HG03108 (cell line): ENCODE measurements around the gene DOCK6.
"Not testable (repeated sequence)": the region's sequence is repeated elsewhere in the genome, so short reads cannot be mapped to it uniquely, and the experiment has no call there.

Experiments
- ATAC-seq: cut with Tn5 transposase; IDR thresholded peaks from one replicate; pipeline ENCODE4 v1.9.1; 2021; ENCODE audit warnings: moderate library complexity; ENCODE audit not compliant: unreplicated experiment

The DOCK6 gene

DNA sequence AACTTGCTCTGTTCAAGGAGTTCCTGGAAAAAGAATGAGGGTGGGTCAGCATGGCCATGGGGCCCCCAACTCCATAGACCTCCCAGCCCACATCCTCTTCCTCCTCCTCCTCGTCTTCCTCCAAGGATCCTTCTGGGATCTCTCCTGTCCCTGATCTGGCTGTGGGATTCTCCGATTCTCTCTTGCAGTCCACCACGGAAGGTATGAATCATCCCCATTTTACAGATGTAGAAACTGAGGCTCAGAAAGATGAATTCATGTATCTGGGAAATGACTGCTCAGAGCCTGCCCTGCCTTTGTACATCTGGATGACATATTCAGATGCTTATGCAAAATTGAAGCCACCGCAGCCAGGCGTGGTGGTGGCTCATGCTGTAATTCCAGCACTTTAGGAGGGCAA, 62.8 kb downstream of the DOCK6 start:
- no peak for ATAC-seq

DNA sequence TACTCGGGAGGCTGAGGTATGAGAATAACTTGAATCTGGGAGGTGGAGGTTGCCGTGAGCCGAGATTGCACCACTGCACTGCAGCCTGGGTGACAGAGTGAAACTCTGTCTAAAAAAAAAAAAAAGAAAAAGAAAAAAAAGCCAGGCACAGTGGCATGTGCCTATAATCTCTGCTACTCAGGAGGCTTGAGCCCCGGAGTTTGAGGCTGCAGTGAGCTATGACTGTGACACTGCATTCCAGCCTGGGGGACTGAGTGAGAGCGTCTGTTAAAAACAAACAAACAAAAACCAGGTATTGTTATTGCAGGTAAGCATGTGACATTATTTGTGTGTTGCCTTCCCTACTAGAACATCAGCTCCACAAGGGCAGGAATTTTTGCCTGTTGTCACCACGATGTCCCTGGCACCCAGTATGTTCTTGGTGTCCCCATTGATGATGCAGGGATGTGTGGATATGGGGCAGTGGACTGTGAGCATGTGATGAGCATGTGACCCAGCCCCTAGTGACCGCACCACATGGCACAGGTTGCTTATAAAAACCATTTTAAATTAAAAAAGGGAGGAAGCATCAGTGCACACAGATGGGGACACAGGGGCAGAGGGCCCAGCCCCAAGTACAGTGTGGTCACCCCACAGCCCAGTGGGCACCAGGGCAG, 63.4 kb downstream of the DOCK6 start:
- ATAC-seq, result no peak

DNA sequence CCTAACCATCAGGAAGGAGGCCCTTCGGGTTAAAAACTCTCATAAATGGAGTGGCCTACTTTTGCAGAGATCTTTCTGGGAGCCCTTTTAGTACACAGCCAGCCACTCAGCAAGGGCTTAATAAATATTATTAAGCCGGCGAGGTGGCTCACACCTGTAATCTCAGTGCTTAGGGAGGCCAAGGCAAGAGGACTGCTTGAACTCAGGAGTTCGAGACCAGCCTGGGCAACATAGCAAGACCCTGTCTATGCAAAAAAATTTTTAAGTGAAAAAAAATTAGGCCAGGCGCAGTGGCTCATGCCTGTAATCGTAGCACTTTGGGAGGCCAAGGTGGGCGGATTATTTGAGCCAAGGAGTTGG, 64.2 kb downstream of the DOCK6 start:
- ATAC-seq, result no peak

DNA sequence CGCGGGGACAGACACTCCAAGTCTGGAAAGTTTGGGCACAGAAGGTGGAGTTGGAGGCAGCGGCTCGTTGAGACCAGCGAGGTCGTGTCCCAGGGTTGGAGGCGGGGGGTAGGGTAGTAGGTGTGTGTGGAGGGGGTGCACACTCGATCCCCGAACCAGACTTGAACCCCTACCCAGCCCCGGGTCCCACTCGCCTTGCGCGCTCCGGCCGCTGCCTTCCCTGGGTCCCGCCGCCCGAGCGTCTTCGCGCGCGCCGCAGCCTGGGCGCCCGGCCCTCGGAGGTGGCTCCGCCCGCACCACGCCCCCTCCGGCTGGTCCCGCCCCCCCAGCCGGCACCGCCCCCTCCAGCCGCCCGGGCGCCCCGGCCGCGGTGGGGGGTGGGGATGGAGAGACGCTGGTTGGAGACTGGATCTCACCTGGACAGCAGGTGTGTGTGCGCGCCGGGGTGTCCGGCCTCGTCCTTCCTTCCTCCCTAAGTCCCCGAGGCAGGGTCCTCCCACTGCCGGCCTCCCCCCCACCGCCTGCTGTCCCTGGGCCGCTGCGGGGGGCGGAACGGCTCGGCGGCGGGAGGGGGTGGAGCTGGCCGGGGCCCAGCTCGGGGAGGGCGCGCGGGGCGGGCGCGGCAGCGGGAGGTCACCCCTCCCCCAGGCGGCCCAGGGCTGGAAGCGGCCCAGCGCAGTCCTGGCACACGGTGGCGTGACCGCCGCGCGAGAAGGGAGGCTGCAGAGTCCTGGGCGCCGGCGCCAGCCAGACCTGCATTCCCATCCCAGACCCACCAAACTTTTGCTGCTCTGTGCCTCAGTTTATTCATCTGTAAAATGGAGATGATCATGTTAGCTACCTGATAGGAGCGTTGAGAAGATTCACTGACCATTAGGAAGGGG, 64.8 kb downstream of the DOCK6 start, which contains the start of gene KANK2:
Gene KANK2, minus strand, starts transcription at position 255 of the 884 bp plus-strand sequence. CDS start 3,034 bp downstream, outside the sequence.
- ATAC-seq, result peak; percentile 65

DNA sequence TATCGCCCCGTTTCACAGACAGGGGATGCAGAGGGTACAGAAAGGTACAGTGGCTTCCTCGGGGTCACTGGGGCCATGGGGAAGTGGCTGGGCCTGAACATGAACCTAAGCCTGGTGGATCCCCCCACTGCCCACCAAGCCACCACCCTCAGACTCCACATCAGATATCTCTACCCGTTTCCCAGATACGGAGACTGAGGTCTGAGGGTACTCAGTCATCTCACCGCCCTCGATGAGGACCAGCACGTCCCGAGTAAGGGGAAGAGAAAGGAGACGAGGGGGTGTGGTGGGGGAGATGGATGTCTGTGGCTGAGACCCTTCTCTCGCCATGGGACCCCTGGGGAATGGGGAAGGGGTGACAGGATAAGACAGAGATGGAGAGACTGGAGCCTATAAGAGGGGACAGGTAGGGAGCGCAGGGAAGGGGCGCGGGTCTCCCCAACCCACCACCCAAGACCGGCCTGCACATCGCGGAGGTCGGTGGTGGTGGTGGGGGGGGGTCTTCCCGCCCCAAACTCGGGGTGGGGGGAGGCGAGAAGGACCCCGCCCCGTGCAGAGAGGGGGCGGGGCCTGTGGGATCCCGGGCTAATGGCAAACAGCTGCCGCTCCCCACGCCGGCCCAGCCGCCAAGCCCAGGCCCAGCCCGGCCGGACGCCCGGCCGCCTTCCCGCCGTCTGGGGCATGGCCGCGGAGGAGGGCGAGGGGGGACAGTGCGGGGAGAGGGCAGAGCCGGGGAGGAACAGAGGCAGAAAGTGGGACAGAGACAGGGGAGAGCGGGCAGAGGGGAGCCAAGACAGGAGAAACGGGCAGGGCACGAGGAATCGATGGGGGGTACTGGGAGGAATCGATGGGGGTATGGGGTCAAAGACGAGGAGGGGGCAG, 65.7 kb downstream of the DOCK6 start:
- ATAC-seq, result no peak

DNA sequence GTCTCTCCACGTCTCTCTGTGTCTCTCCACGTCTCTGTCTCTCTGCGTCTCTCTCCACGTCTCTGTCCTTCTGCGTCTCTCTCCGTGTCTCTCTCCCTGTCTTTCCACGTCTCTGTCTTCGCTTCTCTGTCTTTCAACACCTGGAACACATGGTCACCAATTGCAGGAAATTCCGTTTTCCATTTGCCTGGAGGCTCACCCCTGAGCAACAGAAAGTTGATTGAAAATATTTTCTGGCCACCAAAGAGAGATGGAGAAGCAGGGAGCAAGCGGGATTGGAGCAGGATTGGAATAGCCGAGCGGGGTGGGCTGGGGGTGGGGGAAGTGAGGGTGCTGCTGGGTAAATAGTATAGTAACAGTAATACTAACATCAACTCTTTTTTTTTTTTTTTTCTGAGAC, 66.6 kb downstream of the DOCK6 start:
- no peak for ATAC-seq

DNA sequence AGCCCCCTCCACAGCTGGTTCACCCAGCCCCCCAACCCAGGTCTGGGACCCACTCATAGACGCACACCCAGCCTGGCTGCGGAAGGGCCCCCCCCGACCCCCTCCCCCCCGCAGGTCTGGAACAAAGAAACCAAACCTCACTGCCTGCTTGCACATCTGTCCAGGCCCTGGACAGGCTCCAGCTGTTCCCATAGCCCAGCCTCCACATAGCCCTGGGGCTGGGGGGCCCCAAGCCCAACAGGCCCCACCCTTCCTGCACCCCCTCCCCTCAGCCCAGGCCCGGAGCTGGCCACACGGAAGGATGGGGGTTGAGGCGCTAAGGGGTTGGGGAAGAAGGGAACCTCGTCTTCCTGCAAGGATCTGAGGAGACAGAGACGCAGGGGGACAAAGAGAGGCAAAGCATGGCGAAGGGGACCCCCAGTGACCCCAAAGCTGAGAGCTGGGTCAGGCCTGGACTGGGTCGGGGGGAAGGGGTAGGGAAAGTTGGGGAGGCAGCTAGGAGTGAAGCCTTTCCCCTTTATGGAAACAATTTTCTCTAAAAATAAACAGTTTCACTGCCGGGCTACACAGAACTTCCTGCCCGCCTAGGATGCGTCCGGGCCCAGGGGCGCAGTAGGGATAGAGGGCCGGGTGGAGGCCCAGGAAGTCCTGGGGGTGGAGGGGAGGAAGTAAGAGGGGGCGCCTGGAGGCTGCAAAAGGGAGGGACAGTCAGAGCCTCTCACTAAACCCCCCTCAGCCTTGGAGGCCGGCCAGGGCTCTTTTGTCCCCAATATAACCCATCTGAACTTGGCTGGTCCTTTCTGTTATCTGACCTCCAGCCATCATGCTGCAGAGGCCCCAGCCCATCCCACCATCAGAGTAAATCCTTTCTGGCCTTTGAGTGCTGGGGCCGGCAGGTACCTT, 67.4 kb downstream of the DOCK6 start:
- ATAC-seq, result no peak

DNA sequence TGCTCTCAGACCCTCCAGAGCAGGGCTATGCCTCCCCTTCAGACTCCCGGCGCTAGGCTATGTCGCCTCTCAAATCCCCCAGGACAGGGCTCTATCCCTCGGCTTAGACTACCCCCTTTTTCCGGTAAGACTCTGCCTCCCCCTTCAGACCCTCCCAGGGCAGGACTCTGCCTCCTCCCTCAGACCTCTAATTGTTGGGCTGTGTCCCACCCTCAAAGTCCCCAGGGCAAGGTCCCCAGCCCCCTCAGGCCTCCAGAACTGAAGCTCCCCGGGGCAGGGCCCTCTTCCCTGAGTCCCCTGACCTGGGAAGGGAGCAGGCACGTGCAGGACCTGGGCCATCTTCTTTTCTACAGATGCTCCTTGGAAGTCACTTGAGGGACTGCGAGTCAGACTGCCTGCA, 68.2 kb downstream of the DOCK6 start:
- no peak for ATAC-seq

DNA sequence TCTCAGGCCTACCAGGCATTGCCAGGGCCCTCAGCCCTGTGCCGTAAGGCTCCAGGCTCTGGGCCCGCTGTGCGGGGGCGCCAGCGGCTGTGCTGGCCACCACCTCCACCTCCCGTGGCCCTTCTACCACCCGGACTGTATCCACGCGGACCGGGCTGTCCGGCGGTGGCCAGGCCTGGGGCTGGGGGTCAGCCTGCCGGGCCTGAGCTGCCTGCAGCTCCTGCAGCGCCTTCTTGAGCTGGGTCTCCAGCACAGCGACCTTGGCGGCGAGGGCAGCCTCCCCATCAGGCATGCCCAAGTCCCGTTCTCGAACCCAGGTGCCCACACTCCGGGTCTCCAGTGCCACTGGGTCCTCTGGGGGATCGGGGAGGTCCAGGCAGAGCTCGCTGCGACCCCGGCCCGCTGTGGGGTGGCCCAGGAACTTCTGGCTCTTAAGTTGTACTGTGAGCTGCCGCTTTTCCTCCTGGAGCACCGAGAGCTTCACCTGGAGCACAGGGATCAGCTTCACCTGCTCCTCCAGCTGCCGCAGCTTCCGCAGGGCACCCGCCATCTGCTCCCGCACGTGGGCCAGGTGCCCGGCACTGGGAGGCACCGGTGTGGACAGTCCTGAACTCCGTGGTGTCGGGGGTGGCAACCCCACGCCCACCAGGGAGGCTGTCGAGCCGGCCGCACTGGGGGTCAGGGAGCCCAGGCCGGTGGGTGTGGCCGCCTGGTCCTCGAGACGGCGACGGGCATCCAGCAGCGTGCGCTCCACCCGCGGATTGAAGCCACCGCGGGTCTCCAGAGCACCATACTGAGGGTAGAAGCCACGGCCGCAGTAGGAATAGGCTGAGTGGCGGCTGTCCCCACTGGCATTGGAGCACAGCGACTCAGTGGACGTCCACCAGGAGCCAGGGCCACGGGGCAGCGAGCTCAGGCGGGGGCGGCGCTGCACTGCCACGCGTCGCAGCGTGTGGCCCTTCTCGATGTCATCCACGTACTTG, 69.1 kb downstream of the DOCK6 start:
- ATAC-seq, result no peak

DNA sequence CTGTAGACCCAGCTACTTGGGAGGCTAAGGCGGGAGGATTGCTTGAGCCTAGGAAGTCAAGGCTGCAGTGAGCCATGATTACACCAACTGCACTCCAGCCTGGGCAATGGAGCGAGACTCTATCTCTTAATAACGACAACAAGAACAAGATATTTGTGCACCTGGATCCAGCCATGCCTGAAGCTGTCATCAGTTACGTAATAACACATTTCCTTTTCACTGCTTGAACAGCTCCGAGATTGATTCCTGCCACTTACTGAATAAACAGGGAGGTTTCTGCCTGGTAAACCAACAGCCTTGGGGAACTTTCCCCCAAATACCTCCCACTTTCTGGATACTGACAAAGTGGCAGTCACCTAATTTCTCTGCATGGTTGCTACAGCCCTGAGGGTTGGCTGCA, 70.4 kb downstream of the DOCK6 start:
- no peak for ATAC-seq

DNA sequence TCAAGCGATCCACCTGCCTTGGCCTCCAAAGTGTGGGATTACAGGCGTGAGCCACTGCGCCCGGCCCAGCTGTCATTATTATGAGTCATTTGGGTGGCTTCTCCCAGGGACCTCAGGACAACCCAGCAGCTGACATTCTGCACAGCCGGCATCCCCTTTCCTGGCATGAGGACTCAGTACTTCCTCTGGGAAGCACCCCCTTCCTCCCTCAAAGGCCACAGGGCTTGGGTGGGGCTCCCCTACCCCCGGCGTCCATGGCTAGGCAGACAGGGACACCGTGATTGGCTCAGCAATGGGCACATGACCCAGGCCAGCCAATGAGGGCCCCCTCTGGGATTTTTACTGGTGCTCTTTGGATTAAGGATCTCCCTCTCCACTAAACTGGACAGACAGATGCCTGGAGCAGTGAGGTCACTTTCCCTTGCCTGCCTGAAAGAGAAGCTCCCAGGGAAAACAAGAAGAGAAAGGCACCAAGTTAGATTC, 71.0 kb downstream of the DOCK6 start:
- ATAC-seq, result no peak

DNA sequence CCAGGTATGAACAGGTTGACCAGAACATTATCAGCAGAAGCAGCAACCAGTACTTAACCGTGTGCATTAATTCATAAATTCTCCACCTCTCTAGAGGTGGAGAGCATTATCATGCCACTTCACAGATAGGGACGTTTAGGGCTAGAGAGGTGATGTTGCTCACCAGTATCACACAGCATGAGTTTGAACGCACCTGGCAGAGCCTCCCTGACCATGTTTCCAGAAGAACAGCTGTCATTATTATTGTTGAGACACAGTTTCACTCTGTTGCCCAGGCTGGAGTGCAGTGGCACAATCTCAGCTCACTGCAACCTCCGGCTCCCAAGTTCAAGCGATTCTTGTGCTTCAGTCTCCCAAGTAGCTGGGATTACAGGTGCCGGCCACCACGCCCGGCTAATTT, 71.8 kb downstream of the DOCK6 start:
- no peak for ATAC-seq

DNA sequence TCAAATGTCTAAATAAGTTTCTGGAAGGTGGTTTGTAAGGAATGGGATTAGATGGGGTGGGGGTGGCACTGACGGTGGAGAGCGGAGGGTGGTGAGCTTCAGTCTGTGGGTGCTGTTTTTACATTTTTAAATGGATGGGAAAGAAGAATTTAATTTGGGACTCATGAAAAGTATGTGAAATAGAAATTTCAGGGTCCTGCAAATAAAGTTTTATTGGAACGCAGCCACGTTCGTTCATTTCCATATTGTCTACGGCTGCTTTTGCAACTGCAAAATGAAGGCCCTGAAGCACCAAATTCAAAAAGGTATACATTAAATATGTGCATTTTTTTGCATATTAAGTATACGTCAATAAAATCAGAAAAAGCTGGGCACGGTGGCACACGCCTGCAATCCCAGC, 74.9 kb downstream of the DOCK6 start:
- no peak for ATAC-seq

DNA sequence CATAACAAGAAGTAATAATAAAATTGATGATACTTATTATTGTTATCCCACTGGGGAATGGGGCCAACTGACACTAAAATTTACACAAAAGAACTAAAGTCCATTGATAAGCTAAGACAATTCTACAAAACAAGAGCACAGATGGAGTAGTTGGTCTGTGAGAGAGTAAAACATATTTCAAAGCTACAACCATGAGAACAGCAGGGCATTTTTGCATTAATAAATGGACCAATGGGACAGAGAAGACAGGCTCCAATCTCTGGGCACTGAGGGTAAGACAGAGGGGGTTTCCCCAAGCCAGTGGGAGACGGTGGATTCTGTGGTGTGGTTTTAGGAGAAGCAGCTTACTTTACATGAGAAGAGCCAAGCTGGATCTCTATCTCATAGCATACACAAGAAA, 79.3 kb downstream of the DOCK6 start:
- no peak for ATAC-seq

DNA sequence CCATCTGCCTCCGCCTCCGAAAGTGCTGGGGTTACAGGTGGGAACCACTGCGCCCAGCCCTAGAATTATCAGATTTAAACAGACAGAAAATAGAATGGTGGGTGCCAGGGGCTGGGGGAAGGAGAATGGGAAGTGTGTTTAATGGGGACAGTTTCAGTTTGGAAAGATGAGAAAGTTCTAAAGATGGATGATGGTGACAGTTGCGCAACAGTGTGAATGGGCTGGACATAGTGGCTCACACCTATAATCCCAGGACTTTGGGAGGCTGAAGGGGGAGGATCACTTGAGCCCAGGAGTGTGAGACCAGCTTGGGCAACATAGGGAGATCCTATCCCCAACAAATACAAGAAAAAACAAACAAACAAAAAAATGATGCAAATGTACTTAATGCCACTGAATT, 80.8 kb downstream of the DOCK6 start:
- no peak for ATAC-seq

DNA sequence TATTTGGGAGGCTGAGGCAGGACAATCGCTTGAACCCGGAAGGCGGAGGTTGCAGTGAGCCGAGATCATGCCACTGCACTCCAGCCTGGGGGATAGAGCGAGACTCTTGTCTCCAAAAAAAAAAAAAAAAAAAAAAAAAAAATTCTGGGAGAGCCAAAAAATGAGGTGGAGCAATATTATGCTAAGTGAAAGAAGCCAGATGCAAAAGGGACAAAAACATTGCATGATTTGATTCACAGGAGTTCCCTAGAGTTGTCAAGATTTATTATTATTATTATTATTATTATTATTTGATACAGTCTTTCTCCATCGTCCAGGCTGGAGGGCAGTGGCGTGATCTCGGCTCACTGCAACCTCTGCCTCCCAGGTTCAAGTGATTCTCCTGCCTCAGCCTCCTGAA, 81.3 kb downstream of the DOCK6 start:
- not testable (repeated sequence) for ATAC-seq

DNA sequence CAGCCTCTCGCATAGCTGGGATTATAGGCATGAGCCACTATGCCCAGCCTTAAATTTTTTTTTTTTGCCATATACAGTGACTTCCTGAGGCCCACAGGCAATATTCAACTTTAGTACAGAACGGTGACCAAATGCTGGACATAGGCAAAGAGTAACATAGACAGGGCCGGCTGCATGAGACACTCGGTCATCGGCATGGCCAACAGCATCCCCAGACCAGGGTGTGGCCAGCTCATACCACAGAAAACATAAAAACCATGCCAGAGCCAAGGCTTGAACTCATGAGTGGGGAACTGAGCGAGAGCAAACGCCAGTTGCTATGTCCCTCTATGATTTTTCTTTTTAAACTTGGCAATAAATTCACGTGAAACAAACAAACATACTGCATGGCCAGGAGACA, 82.0 kb downstream of the DOCK6 start:
- no peak for ATAC-seq

DNA sequence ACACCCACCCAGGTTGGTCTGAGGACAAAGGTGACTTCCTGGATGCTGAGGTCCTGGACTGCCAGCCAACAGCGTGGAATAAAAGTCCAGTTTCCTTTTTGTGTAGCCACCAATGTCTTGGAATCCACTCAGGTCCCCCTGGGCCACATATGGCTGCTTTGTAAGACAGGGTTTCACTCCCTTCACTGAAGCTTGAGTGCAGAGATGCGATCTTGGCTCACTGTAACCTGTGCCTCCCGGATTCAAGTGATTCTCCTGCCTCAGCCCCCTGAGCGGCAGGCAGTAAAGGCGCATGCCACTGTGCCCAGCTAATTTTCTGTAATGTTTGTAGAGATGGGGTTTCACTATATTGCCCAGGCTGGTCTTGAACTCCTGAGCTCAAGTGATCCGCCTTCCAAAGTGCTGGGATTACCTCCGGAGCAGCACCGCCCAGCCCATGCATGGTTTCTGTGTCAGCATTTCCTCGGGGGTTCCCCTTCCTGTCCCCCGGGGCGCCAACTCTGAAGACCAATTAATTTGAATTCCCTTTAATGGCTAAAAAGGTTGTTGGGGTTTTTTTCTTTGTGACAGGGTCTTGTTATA, 82.5 kb downstream of the DOCK6 start:
- no peak for ATAC-seq

DNA sequence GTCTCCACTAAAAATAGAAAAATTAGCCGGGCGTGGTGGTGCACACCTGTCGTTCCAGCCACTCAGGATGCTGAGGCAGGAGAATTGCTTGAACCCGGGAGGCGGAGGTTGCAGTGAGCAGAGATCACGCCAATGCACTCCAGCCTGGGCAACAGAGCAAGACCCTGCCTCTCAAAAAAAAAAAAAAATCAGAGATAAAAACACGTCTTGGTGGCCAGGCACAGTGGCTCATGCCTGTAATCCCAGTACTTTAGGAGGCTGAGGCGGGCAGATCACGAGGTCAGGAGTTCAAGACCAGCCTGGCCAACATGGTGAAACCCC, 83.2 kb downstream of the DOCK6 start:
- not testable (repeated sequence) for ATAC-seq
